ENCODE data around the gene ATG10. TPM values are rescaled to one million over a fixed set of nuclear protein-coding genes. Genes with fewer than 3 reads are reported as not detected.

Gene ATG10
- total RNA-seq, 2 donors from 2014 or later = 6.1 to 8.0 TPM

DNA sequence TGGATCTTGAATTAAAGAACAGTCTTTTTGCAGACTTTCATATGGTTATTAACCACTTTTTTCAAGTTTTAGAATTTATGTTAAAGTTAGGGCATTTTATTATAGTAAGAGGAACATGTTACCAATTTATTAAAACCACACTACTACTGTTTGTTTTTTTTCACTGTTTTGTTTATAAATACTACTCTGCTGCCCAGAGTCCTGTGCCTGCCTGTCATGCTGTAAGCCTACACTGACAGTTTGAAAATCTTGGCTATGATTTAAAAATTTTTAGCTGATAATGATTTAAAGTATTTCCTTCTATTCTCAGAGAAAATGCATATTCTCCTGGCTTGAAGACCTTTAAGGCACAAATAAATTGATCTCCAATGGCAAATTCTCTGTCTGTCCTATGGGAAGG is 177.6 kb downstream of the ATG10 start:
- Mint-ChIP-seq H3K27ac (no peak overlapping the region), H3K36me3 (ENCODE audit: low read depth) (no peaks in the 10 kb centered on the region), H3K4me1 (no peaks in the 10 kb centered on the region), H3K27me3 (no peaks in the 10 kb centered on the region), H3K4me3 (no peak overlapping the region), H3K9me3 (no peaks in the 10 kb centered on the region)
- ATAC-seq (replicated peaks) = no peak

DNA sequence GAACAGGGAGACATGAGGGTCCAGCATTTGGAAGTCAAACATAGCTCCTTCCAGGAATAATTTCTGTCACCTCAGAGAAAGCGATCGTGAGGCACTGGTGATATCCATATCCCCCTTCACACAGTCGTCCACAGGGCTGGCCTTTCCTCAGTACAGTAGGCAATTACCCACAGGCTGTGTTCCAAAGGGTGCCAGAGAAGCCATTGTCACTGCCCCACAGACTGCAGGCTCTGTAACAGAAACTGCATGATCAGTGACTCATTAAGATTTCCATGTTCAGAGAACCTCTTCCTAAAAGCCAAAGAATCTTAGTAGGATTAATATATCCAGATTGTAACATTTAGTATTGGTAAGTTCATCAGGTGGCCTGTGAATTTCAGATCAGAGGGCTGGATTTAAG is 178.7 kb downstream of the ATG10 start:
- no peaks in the 10 kb centered on the region for H3K9me3 Mint-ChIP-seq
- H3K36me3 Mint-ChIP-seq (ENCODE audit: low read depth) = no peaks in the 10 kb centered on the region
- no peaks in the 10 kb centered on the region for H3K27me3 Mint-ChIP-seq
- no peaks in the 10 kb centered on the region for H3K4me1 Mint-ChIP-seq
- H3K4me3 Mint-ChIP-seq = no peak overlapping the region
- no peak overlapping the region for H3K27ac Mint-ChIP-seq
- no peak for ATAC-seq (replicated peaks)

- no peak overlapping the region for H3K27ac Mint-ChIP-seq
- no peaks in the 10 kb centered on the region for H3K36me3 Mint-ChIP-seq (ENCODE audit: low read depth)
- no peaks in the 10 kb centered on the region for H3K4me1 Mint-ChIP-seq
- no peaks in the 10 kb centered on the region for H3K9me3 Mint-ChIP-seq
- no peak overlapping the region for H3K4me3 Mint-ChIP-seq
- no peaks in the 10 kb centered on the region for H3K27me3 Mint-ChIP-seq
- ATAC-seq (replicated peaks) = no peak
Measured at GRCh38 chr5:82151204-82151603, 179.4 kb downstream of the ATG10 start.

- H3K36me3 Mint-ChIP-seq (ENCODE audit: low read depth) = no peaks in the 10 kb centered on the region
- H3K4me3 Mint-ChIP-seq = no peak overlapping the region
- H3K4me1 Mint-ChIP-seq = no peaks in the 10 kb centered on the region
- ATAC-seq (replicated peaks) = no peak
- no peaks in the 10 kb centered on the region for H3K9me3 Mint-ChIP-seq
- no peak overlapping the region for H3K27ac Mint-ChIP-seq
- H3K27me3 Mint-ChIP-seq = no peaks in the 10 kb centered on the region
Measured at GRCh38 chr5:82151662-82152061, 179.8 kb downstream of the ATG10 start.

DNA sequence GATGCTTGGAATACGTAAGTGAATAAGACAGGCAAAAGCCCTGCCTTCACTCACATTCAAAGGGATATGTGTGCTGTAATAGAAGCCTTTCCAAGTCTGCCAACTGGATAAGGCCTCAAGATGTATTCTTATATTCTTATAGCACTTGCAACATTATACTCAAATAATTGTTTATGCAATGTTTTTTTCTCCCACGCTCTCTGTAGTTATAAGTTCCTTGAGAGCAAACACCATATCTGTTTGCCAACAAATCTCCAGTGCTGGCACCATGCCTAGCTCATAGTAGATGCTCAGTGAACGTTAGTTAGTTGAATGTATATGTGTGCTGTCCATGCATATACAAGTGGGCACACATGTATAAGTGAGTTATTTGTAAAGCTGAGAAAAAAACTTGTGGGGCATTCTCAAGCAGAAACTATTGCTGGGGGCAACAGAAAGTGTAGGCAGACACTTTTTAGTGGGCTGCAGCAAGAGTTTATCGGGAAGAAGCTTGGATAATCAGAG is 181.2 kb downstream of the ATG10 start:
- H3K27ac Mint-ChIP-seq = no peak overlapping the region
- no peaks in the 10 kb centered on the region for H3K36me3 Mint-ChIP-seq (ENCODE audit: low read depth)
- H3K27me3 Mint-ChIP-seq = no peaks in the 10 kb centered on the region
- no peak overlapping the region for H3K4me3 Mint-ChIP-seq
- no peak for ATAC-seq (replicated peaks)
- H3K4me1 Mint-ChIP-seq = no peaks in the 10 kb centered on the region
- no peaks in the 10 kb centered on the region for H3K9me3 Mint-ChIP-seq

DNA sequence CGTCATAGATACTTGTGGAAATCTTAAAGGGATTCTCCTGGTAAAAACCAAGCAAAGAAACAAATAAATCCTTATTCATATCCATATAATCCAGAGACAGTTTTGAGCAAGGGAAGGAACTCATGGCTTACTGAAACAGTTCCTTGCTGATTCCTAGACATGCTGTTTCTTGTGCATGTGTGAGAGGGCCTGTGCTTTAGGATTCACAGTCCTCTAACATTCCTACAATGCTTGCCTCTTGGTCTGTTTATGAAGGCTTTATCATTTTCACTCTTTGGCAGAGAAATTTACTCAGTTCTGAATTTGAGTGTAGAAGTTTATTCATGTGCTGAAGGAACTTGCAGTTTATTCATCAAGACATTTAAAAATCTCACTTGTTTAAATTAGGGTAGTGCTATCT is 183.0 kb downstream of the ATG10 start:
- H3K9me3 Mint-ChIP-seq = no peaks in the 10 kb centered on the region
- no peaks in the 10 kb centered on the region for H3K36me3 Mint-ChIP-seq (ENCODE audit: low read depth)
- ATAC-seq (replicated peaks) = no peak
- H3K4me1 Mint-ChIP-seq = no peaks in the 10 kb centered on the region
- no peaks in the 10 kb centered on the region for H3K27me3 Mint-ChIP-seq
- no peak overlapping the region for H3K4me3 Mint-ChIP-seq
- no peak overlapping the region for H3K27ac Mint-ChIP-seq

- no peaks in the 10 kb centered on the region for H3K27me3 Mint-ChIP-seq
Measured at GRCh38 chr5:82155305-82155704, 183.5 kb downstream of the ATG10 start.

GRCh38 chr5:82156874-82157273 is 185.1 kb downstream of the ATG10 start:
- Mint-ChIP-seq H3K27me3 (no peaks in the 10 kb centered on the region), H3K4me1 (no peaks in the 10 kb centered on the region), H3K9me3 (no peaks in the 10 kb centered on the region), H3K4me3 (no peak overlapping the region), H3K36me3 (ENCODE audit: low read depth) (no peaks in the 10 kb centered on the region), H3K27ac (no peak overlapping the region)
- no peak for ATAC-seq (replicated peaks)

More at GRCh38 chr5:82155305-82155704, 183.5 kb downstream of the ATG10 start:
- no peak for ATAC-seq (replicated peaks)
- no peaks in the 10 kb centered on the region for H3K4me1 Mint-ChIP-seq
- no peaks in the 10 kb centered on the region for H3K36me3 Mint-ChIP-seq (ENCODE audit: low read depth)
- H3K27ac Mint-ChIP-seq = no peak overlapping the region
- no peaks in the 10 kb centered on the region for H3K9me3 Mint-ChIP-seq
- H3K4me3 Mint-ChIP-seq = no peak overlapping the region

GRCh38 chr5:82158755-82159413 is 187.1 kb downstream of the ATG10 start:
- Mint-ChIP-seq H3K36me3 (ENCODE audit: low read depth) (no peaks in the 10 kb centered on the region), H3K27me3 (no peaks in the 10 kb centered on the region), H3K9me3 (no peaks in the 10 kb centered on the region), H3K4me3 (no peak overlapping the region), H3K27ac (no peak overlapping the region), H3K4me1 (no peaks in the 10 kb centered on the region)
- ATAC-seq (replicated peaks) = no peak

DNA sequence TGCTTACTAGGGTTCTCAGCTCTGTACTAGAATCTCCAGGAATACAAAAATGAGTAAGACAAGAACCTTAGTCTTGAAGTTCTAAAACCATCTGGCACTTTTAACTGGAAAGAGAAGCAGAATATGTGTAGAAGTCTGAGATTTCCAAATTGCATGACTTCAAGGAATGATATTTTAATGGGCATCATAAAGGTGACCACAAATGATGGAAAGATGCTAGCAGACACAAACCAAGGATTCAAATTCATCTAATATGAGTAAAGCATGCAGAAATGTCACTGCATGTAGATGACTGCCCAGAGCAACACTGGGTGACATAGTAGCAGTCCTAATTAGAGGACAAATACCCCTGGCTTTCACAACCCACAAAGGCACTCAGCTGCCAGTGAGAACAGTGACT is 189.1 kb downstream of the ATG10 start:
- Mint-ChIP-seq H3K27me3 (no peaks in the 10 kb centered on the region), H3K27ac (no peak overlapping the region), H3K36me3 (ENCODE audit: low read depth) (no peaks in the 10 kb centered on the region), H3K9me3 (no peaks in the 10 kb centered on the region), H3K4me1 (no peaks in the 10 kb centered on the region), H3K4me3 (no peak overlapping the region)
- ATAC-seq (replicated peaks) = no peak

- Mint-ChIP-seq H3K36me3 (ENCODE audit: low read depth) (no peaks in the 10 kb centered on the region), H3K27me3 (no peaks in the 10 kb centered on the region), H3K4me1 (no peaks in the 10 kb centered on the region), H3K9me3 (no peaks in the 10 kb centered on the region), H3K4me3 (no peak overlapping the region), H3K27ac (no peak overlapping the region)
- ATAC-seq (replicated peaks) = no peak
Measured at GRCh38 chr5:82162573-82162972, 190.8 kb downstream of the ATG10 start.

GRCh38 chr5:82163452-82164175 is 191.8 kb downstream of the ATG10 start:
- no peaks in the 10 kb centered on the region for H3K4me1 Mint-ChIP-seq

GRCh38 chr5:82164176-82164976 is 192.6 kb downstream of the ATG10 start:
- Mint-ChIP-seq H3K4me3 (no peak overlapping the region), H3K27ac (no peak overlapping the region), H3K27me3 (no peaks in the 10 kb centered on the region), H3K4me1 (no peaks in the 10 kb centered on the region), H3K9me3 (no peaks in the 10 kb centered on the region), H3K36me3 (ENCODE audit: low read depth) (no peaks in the 10 kb centered on the region)
- ATAC-seq (replicated peaks) = no peak

More at GRCh38 chr5:82163452-82164175, 191.8 kb downstream of the ATG10 start:
- Mint-ChIP-seq H3K36me3 (ENCODE audit: low read depth) (no peaks in the 10 kb centered on the region), H3K27ac (no peak overlapping the region), H3K9me3 (no peaks in the 10 kb centered on the region), H3K4me3 (no peak overlapping the region), H3K27me3 (no peaks in the 10 kb centered on the region)
- no peak for ATAC-seq (replicated peaks)

GRCh38 chr5:82164977-82165713 is 193.3 kb downstream of the ATG10 start:
- Mint-ChIP-seq H3K36me3 (ENCODE audit: low read depth) (no peaks in the 10 kb centered on the region), H3K27ac (no peak overlapping the region), H3K9me3 (no peaks in the 10 kb centered on the region), H3K4me3 (no peak overlapping the region), H3K27me3 (no peaks in the 10 kb centered on the region), H3K4me1 (no peaks in the 10 kb centered on the region)
- ATAC-seq (replicated peaks) = no peak

Data from activated T-helper 17 cell treated with anti-CD3 and anti-CD28 coated beads, Interleukin-2, amount 50 U/mL, for 72 hours (primary cell).